Measurements from ENCODE around the gene BLM. TPM values are rescaled to one million over a fixed set of nuclear protein-coding genes. Genes with fewer than 3 reads are reported as not detected.

The BLM gene
- polyA plus RNA-seq, 1 donor (not counting 4 experiments of a cell fraction or from before 2014, with no cell fraction given) = 4.4 TPM

- dilution Hi-C loops (cut with MboI; ENCODE audit: extremely low pct_ligation_motif_present, low sequenced_read_pairs) = no loop called here
Measured at GRCh38 chr15:90812171-90812957, 95.2 kb downstream of the BLM start.

GRCh38 chr15:90812958-90813265 is 95.8 kb downstream of the BLM start:
- H3K79me2 ChIP-seq (ENCODE audit: control insufficient read depth, insufficient read depth, low read length) = no peaks in the 10 kb centered on the region
- no peaks in the 10 kb centered on the region for H3K27me3 ChIP-seq (ENCODE audit: control insufficient read depth, extremely low read depth, insufficient read depth, low read length)
- no peak overlapping the region for H3K9ac ChIP-seq (ENCODE audit: control insufficient read depth, extremely low read depth, insufficient read depth, low read length)
- no peak overlapping the region for H3K27ac ChIP-seq (ENCODE audit: control insufficient read depth, insufficient read depth, low read length)
- dilution Hi-C loops (cut with MboI; ENCODE audit: extremely low pct_ligation_motif_present, low sequenced_read_pairs) = no loop called here
- TF ChIP-seq EZH2 (IDR thresholded peaks at IDR 0.05; ENCODE audit: low read length) (no peak), CTCF (optimal IDR thresholded peaks at IDR 0.05 in 1 of 3, IDR thresholded peaks at IDR 0.05 in 1 of 3, conservative IDR thresholded peaks at IDR 0.05 in 1 of 3; ENCODE audit: extremely low read depth in 1 of 3, insufficient read depth in 2 of 3, low read length in 3 of 3) (no peak)
- H3K4me3 ChIP-seq (ENCODE audit: control insufficient read depth in 2 of 3, extremely low read depth in 1 of 3, insufficient read depth in 2 of 3, low read depth in 1 of 3, low read length in 3 of 3) = no peak overlapping the region
- H3K4me2 ChIP-seq (ENCODE audit: control insufficient read depth, extremely low read depth, insufficient read depth, low read depth, low read length) = no peak overlapping the region
- no peaks in the 10 kb centered on the region for H3K9me1 ChIP-seq (ENCODE audit: control insufficient read depth, extremely low read depth, insufficient read depth, low read length)
- H2AFZ ChIP-seq (ENCODE audit: control insufficient read depth, low read length) = no peak overlapping the region
- no peaks in the 10 kb centered on the region for H3K9me3 ChIP-seq (ENCODE audit: control insufficient read depth, low read depth, low read length)
- no peaks in the 10 kb centered on the region for H3K4me1 ChIP-seq (ENCODE audit: control insufficient read depth, extremely low read depth, insufficient read depth, low read length)
- H3K36me3 ChIP-seq (ENCODE audit: control insufficient read depth in 2 of 2, extremely low read depth in 1 of 2, insufficient read depth in 2 of 2, low read length in 2 of 2) = peaks cover 2 to 3% of the 10 kb centered on the region in 2 experiments
- no peaks in the 10 kb centered on the region for H4K20me1 ChIP-seq (ENCODE audit: control insufficient read depth, extremely low read depth, insufficient read depth, low read length)
- FAIRE-seq (no peak), DNase-seq (ENCODE audit: low read depth, low spot score) (no peak)

More at GRCh38 chr15:90812171-90812957, 95.2 kb downstream of the BLM start:
- H3K9me1 ChIP-seq (ENCODE audit: control insufficient read depth, extremely low read depth, insufficient read depth, low read length) = no peaks in the 10 kb centered on the region
- no peak overlapping the region for H3K4me3 ChIP-seq (ENCODE audit: control insufficient read depth in 2 of 3, extremely low read depth in 1 of 3, insufficient read depth in 2 of 3, low read depth in 1 of 3, low read length in 3 of 3)
- no peaks in the 10 kb centered on the region for H3K27me3 ChIP-seq (ENCODE audit: control insufficient read depth, extremely low read depth, insufficient read depth, low read length)
- no peaks in the 10 kb centered on the region for H4K20me1 ChIP-seq (ENCODE audit: control insufficient read depth, extremely low read depth, insufficient read depth, low read length)
- no peak overlapping the region for H3K9ac ChIP-seq (ENCODE audit: control insufficient read depth, extremely low read depth, insufficient read depth, low read length)
- TF ChIP-seq CTCF (optimal IDR thresholded peaks at IDR 0.05 in 1 of 3, IDR thresholded peaks at IDR 0.05 in 1 of 3, conservative IDR thresholded peaks at IDR 0.05 in 1 of 3; ENCODE audit: extremely low read depth in 1 of 3, insufficient read depth in 2 of 3, low read length in 3 of 3) (no peak), EZH2 (IDR thresholded peaks at IDR 0.05; ENCODE audit: low read length) (no peak)
- H3K9me3 ChIP-seq (ENCODE audit: control insufficient read depth, low read depth, low read length) = no peaks in the 10 kb centered on the region
- H3K27ac ChIP-seq (ENCODE audit: control insufficient read depth, insufficient read depth, low read length) = no peak overlapping the region
- DNase-seq (ENCODE audit: low read depth, low spot score) = no peak
- no peak overlapping the region for H3K4me2 ChIP-seq (ENCODE audit: control insufficient read depth, extremely low read depth, insufficient read depth, low read depth, low read length)
- no peaks in the 10 kb centered on the region for H3K4me1 ChIP-seq (ENCODE audit: control insufficient read depth, extremely low read depth, insufficient read depth, low read length)
- no peak overlapping the region for H2AFZ ChIP-seq (ENCODE audit: control insufficient read depth, low read length)
- no peak for FAIRE-seq
- peaks cover 2 to 3% of the 10 kb centered on the region in 2 experiments for H3K36me3 ChIP-seq (ENCODE audit: control insufficient read depth in 2 of 2, extremely low read depth in 1 of 2, insufficient read depth in 2 of 2, low read length in 2 of 2)
- H3K79me2 ChIP-seq (ENCODE audit: control insufficient read depth, insufficient read depth, low read length) = no peaks in the 10 kb centered on the region

All from keratinocyte (primary cell).